HL-60 (cell line): ENCODE measurements around the gene MROH7.

ENCODE experiments used
- DNase-seq, 2 experiments: peaks; one replicate each; pipeline ENCODE4 v3.0.0-alpha.2; 2010 to 2020; ENCODE audit warnings: low read depth in 1 of 2, low spot score in 1 of 2
- H3K27ac ChIP-seq: fragments of 250-450 bp; sonication (Bioruptor Pico); replicated peaks from 2 replicates; pipeline ENCODE4 v1.5.1; 2020; ENCODE audit warnings: mild to moderate bottlenecking, moderate library complexity
- H3K27me3 ChIP-seq: fragments of 250-450 bp; sonication (Bioruptor Pico); 2 replicates; pipeline ENCODE4 v1.5.1; 2021; ENCODE audit warnings: mild to moderate bottlenecking, moderate library complexity; ENCODE audit not compliant: insufficient read depth, poor library complexity, severe bottlenecking
- H3K4me3 ChIP-seq: replicated peaks from 2 replicates; pipeline ENCODE4 v1.5.1; 2011; ENCODE audit warnings: mild to moderate bottlenecking, control low read depth, low read length; ENCODE audit not compliant: insufficient read depth
- CTCF ChIP-seq: IDR thresholded peaks from one replicate; pipeline ENCODE4 v1.5.1; 2011; ENCODE audit warnings: low read length, control low read depth, inconsistent platforms; ENCODE audit not compliant: insufficient read depth
- GABPA ChIP-seq: IDR thresholded peaks from 2 replicates; pipeline ENCODE4 v1.6.1; 2012; ENCODE audit warnings: low read depth
- POLR2AphosphoS5 ChIP-seq: IDR thresholded peaks from 2 replicates; pipeline ENCODE4 v1.6.1; 2012; ENCODE audit warnings: low read depth
- REST ChIP-seq: IDR thresholded peaks from 2 replicates; pipeline ENCODE4 v1.6.1; 2012; ENCODE audit warnings: low read depth; ENCODE audit not compliant: insufficient replicate concordance
- SPI1 ChIP-seq: IDR thresholded peaks from 2 replicates; pipeline ENCODE4 v1.6.1; 2012; ENCODE audit warnings: low read depth, mild to moderate bottlenecking, borderline replicate concordance

MROH7 gene

GRCh38 chr1:54743416-54744226, 102.0 kb downstream of the MROH7 start:
- no peak for DNase-seq
- TF ChIP-seq REST = no peak
- TF ChIP-seq CTCF = no peak
- TF ChIP-seq GABPA = no peak
- no peak for TF ChIP-seq POLR2AphosphoS5
- TF ChIP-seq SPI1 = no peak
- Histone ChIP-seq H3K27me3 (no peaks in the 10 kb centered on the region), H3K27ac (no peak overlapping the region), H3K4me3 (no peak overlapping the region)

- Histone ChIP-seq H3K27ac (no peak overlapping the region), H3K27me3 (no peaks in the 10 kb centered on the region), H3K4me3 (no peak overlapping the region)
- DNase-seq = no peak
- TF ChIP-seq CTCF (no peak), REST (no peak), SPI1 (no peak), POLR2AphosphoS5 (no peak), GABPA (no peak)
Measured at GRCh38 chr1:54744696-54745095, 103.1 kb downstream of the MROH7 start.

GRCh38 chr1:54745274-54745673, 103.7 kb downstream of the MROH7 start:
- TF ChIP-seq REST (no peak), GABPA (no peak), POLR2AphosphoS5 (no peak), CTCF (no peak), SPI1 (no peak)
- DNase-seq = no peak
- H3K4me3 ChIP-seq = no peak overlapping the region
- no peak overlapping the region for H3K27ac ChIP-seq
- no peaks in the 10 kb centered on the region for H3K27me3 ChIP-seq
